Mesodermal cell (in vitro differentiated cells): Measurements from ENCODE around the gene FASTK.

Experiments
- H3K27ac ChIP-seq: 2 replicates; pipeline ENCODE4 v1.7.0; 2013; ENCODE audit warnings: mild to moderate bottlenecking, low read depth, low read length, moderate library complexity; ENCODE audit not compliant: severe bottlenecking
- H3K36me3 ChIP-seq: 2 replicates; pipeline ENCODE4 v1.7.1; 2013; ENCODE audit warnings: mild to moderate bottlenecking, low read length, moderate library complexity; ENCODE audit not compliant: control insufficient read depth, insufficient read depth
- H3K4me1 ChIP-seq: one replicate; pipeline ENCODE4 v1.7.1; 2013; ENCODE audit warnings: mild to moderate bottlenecking, low read length; ENCODE audit not compliant: insufficient read depth, control insufficient read depth, poor library complexity, severe bottlenecking
- H3K4me3 ChIP-seq: 2 replicates; pipeline ENCODE4 v1.7.0; 2013; ENCODE audit warnings: low read length, control low read depth, mild to moderate bottlenecking; ENCODE audit not compliant: insufficient read depth, poor library complexity, severe bottlenecking; ENCODE audit errors: extremely low read depth
- H3K9me3 ChIP-seq: 2 replicates; pipeline ENCODE4 v1.7.1; 2013; ENCODE audit warnings: mild to moderate bottlenecking, low read length, moderate library complexity; ENCODE audit not compliant: control insufficient read depth
- WGBS, 2 experiments: methylation state at CpG; one replicate each; pipeline ENCODE4 v1.1.5; 2013; ENCODE audit warnings: missing lambda C conversion rate in 2 of 2; ENCODE audit not compliant: insufficient coverage in 2 of 2; 5-methylcytosine and 5-hydroxymethylcytosine counted together

Gene FASTK

GRCh38 chr7:151095123-151095797 lies 14.7 kb upstream of the FASTK start:
- H3K4me1 ChIP-seq: peaks cover 21% of the 10 kb centered on the region
- peaks cover 65% of the 10 kb centered on the region for H3K36me3 ChIP-seq
- no peak overlapping the region for H3K27ac ChIP-seq
- H3K4me3 ChIP-seq: no peak overlapping the region
- WGBS, 2 experiments: 93% methylated on average over 7 to 8 of the region's 10 CpGs
- H3K9me3 ChIP-seq: no peaks in the 10 kb centered on the region

- Histone ChIP-seq H3K36me3 (peaks cover 71% of the 10 kb centered on the region), H3K4me1 (peaks cover 27% of the 10 kb centered on the region), H3K9me3 (no peaks in the 10 kb centered on the region), H3K4me3 (no peak overlapping the region), H3K27ac (no peak overlapping the region)
- WGBS, 2 experiments: 90 to 93% methylated on average over 2 to 5 of the region's 5 CpGs
Measured at GRCh38 chr7:151094675-151095074, 14.1 kb upstream of the FASTK start.

GRCh38 chr7:151093748-151094147 lies 13.1 kb upstream of the FASTK start:
- Histone ChIP-seq H3K27ac (no peak overlapping the region), H3K4me1 (peaks cover 32% of the 10 kb centered on the region), H3K9me3 (no peaks in the 10 kb centered on the region), H3K36me3 (peaks cover 71% of the 10 kb centered on the region), H3K4me3 (no peak overlapping the region)
- 93 to 98% methylated on average over 5 to 6 of the region's 6 CpGs for WGBS, 2 experiments

DNA sequence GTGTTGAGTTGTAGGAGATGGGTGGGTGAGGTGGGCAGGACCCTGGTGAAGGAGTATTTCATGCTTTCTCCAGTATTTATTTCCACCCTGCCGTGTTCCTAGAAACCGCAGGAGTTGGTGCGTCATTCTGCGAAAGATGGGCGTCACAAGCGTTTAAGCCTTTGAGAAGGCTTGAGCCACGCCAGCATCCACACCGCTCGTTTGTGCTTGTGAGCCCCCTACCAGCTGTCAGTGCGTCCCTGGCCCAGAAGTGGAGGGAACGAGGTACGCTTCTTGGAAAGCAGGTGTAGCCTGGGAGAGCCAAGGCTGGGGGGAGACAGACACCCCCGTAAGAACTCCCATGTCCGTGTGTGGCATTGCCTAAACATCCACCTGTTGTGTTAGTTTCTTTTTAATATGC lies 11.4 kb upstream of the FASTK start:
- WGBS, 2 experiments: 98% methylated on average over 14 of the region's 14 CpGs
- Histone ChIP-seq H3K27ac (no peak overlapping the region), H3K9me3 (no peaks in the 10 kb centered on the region), H3K36me3 (peaks cover 58% of the 10 kb centered on the region), H3K4me1 (peaks cover 37% of the 10 kb centered on the region), H3K4me3 (no peak overlapping the region)

GRCh38 chr7:151091431-151091830 lies 10.8 kb upstream of the FASTK start:
- H3K27ac ChIP-seq: no peak overlapping the region
- peaks cover 53% of the 10 kb centered on the region for H3K36me3 ChIP-seq
- no peak overlapping the region for H3K4me3 ChIP-seq
- no peaks in the 10 kb centered on the region for H3K9me3 ChIP-seq
- WGBS, 2 experiments: 67 to 72% methylated on average over 6 of the region's 6 CpGs
- peaks cover 37% of the 10 kb centered on the region for H3K4me1 ChIP-seq

GRCh38 chr7:151091003-151091402 lies 10.4 kb upstream of the FASTK start:
- Histone ChIP-seq H3K9me3 (no peaks in the 10 kb centered on the region), H3K36me3 (peaks cover 48% of the 10 kb centered on the region), H3K4me3 (no peak overlapping the region), H3K27ac (no peak overlapping the region), H3K4me1 (peaks cover 37% of the 10 kb centered on the region)
- 89 to 92% methylated on average over 7 of the region's 7 CpGs for WGBS, 2 experiments

GRCh38 chr7:151089893-151090730 lies 9.5 kb upstream of the FASTK start:
- 82 to 85% methylated on average over 11 to 15 of the region's 22 CpGs for WGBS, 2 experiments
- Histone ChIP-seq H3K36me3 (peaks cover 40% of the 10 kb centered on the region), H3K27ac (peak overlapping the region; percentile 80), H3K9me3 (no peaks in the 10 kb centered on the region), H3K4me1 (peaks cover 38% of the 10 kb centered on the region), H3K4me3 (peak overlapping the region; percentile 87)

DNA sequence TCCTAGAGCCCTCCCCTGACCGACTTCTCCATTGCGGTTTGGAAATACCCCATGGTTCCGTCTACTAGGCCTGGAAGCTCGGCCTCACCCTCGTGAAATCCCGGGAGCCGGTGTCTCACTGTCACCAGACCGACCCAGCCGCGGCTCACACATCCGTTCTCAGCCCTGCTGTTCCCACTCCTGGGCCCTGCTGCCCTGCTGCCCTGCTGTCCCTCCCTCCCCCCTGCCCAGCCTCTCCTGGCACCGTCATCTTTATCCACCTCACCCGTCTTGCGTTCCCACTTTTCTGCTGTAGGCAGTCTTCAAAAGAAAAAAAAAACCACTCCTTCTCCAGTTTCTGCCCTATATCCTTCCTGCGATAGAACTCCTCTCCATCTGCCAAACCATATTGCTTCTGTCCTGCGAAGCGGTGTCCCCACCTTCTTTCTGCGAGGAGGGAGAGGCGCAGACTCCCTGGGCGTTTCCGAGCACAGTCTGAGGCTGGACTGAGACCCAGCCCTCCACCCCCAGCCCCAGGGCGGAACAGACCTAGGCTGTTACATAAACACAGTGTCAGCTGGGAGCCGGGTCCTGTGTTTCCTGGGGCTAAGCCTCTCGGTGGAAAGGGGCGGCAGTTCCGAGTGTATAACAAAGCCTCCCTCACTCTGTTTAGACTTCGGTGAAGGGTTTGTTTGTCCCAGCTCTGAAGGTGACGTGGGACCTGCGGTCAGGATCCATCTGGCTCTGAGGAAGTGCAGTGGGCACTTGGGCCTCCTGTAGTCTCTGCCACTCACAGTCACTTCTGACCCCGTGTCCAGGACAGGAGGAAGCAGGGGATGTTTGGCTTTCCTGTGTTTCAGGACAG lies 8.5 kb upstream of the FASTK start:
- WGBS, 2 experiments: 19 to 21% methylated on average over 25 to 28 of the region's 30 CpGs
- Histone ChIP-seq H3K4me1 (peaks cover 38% of the 10 kb centered on the region), H3K36me3 (peaks cover 35% of the 10 kb centered on the region), H3K27ac (peak overlapping the region; percentile 80), H3K4me3 (peak overlapping the region; percentile 87), H3K9me3 (no peaks in the 10 kb centered on the region)

- Histone ChIP-seq H3K4me1 (peaks cover 43% of the 10 kb centered on the region), H3K27ac (peak overlapping the region; percentile 80)
Measured at GRCh38 chr7:151088019-151088855, 7.6 kb upstream of the FASTK start.

More at GRCh38 chr7:151088019-151088855, 7.6 kb upstream of the FASTK start:
- H3K9me3 ChIP-seq: no peaks in the 10 kb centered on the region
- peaks cover 29% of the 10 kb centered on the region for H3K36me3 ChIP-seq
- 17 to 22% methylated on average over 8 to 9 of the region's 16 CpGs for whole genome bisulfite sequencing, 2 experiments
- H3K4me3 ChIP-seq: peak overlapping the region; percentile 87
